Measurements from ENCODE around the gene MUC3A.
"Not testable (repeated sequence)": the region's sequence is repeated elsewhere in the genome, so short reads cannot be mapped to it uniquely, and the experiment has no call there.

DNA sequence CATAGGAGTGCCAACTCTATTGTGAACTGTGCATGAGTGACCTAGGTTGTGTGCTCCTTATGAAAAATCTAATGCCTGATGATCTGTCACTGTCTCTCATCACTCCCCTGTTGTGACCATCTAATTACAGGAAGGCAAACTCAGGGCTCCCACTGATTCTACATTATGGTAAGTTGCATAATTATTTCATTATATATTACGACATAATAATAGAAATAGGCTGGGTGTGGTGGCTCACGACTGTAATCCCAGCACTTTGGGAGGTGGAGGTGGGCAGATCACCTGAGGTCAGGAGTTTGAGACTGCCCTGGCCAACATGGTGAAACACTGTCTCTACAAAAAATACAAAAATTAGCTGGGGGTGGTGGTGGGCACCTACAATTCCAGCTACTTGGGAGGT, 14.0 kb upstream of the MUC3A start:
- TF ChIP-seq EZH2phosphoT487 (IDR thresholded peaks at IDR 0.05; ENCODE audit: low read depth, severe bottlenecking, unreplicated experiment); EZH2 (IDR thresholded peaks at IDR 0.05; ENCODE audit: borderline replicate concordance): not testable (repeated sequence)
